GM23248 (cell line): ENCODE measurements around the gene CDRT4. TPM values are rescaled to one million over a fixed set of nuclear protein-coding genes. Genes with fewer than 3 reads are reported as not detected.
"Not testable (repeated sequence)": the region's sequence is repeated elsewhere in the genome, so short reads cannot be mapped to it uniquely, and the experiment has no call there.

Source experiments
- DNase-seq: peaks from one replicate; pipeline ENCODE4 v3.0.0-alpha.2; 2015
- H2AFZ ChIP-seq: fragments of 200-600 bp; sonication (generic); 2 replicates; pipeline ENCODE4 v1.6.1; 2016; ENCODE audit warnings: antibody characterized with exemption
- H3F3A ChIP-seq: fragments of 200-600 bp; sonication (generic); 2 replicates; pipeline ENCODE4 v1.6.1; 2016; ENCODE audit warnings: mild to moderate bottlenecking, antibody characterized with exemption, mixed run types; ENCODE audit not compliant: insufficient read depth
- H3K27ac ChIP-seq: fragments of 200-600 bp; sonication (generic); 2 replicates; pipeline ENCODE4 v1.5.1; 2016; ENCODE audit warnings: mild to moderate bottlenecking
- H3K27me3 ChIP-seq: fragments of 200-600 bp; sonication (generic); replicated peaks from 2 replicates; pipeline ENCODE4 v1.6.1; 2016; ENCODE audit warnings: mild to moderate bottlenecking; ENCODE audit not compliant: insufficient read depth
- H3K36me3 ChIP-seq: fragments of 200-600 bp; sonication (generic); 2 replicates; pipeline ENCODE4 v1.6.1; 2016; ENCODE audit warnings: low read depth, mild to moderate bottlenecking
- H3K4me1 ChIP-seq: fragments of 200-600 bp; sonication (generic); 2 replicates; pipeline ENCODE4 v1.6.1; 2016; ENCODE audit warnings: mild to moderate bottlenecking; ENCODE audit not compliant: insufficient read depth
- H3K4me2 ChIP-seq: fragments of 200-600 bp; sonication (generic); one replicate; pipeline ENCODE4 v1.6.1; 2016; ENCODE audit warnings: mild to moderate bottlenecking; ENCODE audit not compliant: unreplicated experiment
- H3K4me3 ChIP-seq: fragments of 200-600 bp; sonication (generic); 2 replicates; pipeline ENCODE4 v1.5.1; 2016; ENCODE audit warnings: mild to moderate bottlenecking
- H3K79me2 ChIP-seq: fragments of 200-600 bp; sonication (generic); 2 replicates; pipeline ENCODE4 v1.6.1; 2016; ENCODE audit warnings: mild to moderate bottlenecking; ENCODE audit not compliant: insufficient read depth
- H3K9ac ChIP-seq: fragments of 200-600 bp; sonication (generic); 2 replicates; pipeline ENCODE4 v1.6.1; 2016; ENCODE audit warnings: mild to moderate bottlenecking
- H3K9me2 ChIP-seq: fragments of 200-600 bp; sonication (generic); 2 replicates; pipeline ENCODE4 v1.6.1; 2016; ENCODE audit warnings: mixed run types, mild to moderate bottlenecking, moderate library complexity; ENCODE audit not compliant: insufficient read depth
- H3K9me3 ChIP-seq: fragments of 200-600 bp; sonication (generic); one replicate; pipeline ENCODE4 v1.6.1; 2017; ENCODE audit warnings: low read depth
- H4K20me1 ChIP-seq: fragments of 200-600 bp; sonication (generic); 2 replicates; pipeline ENCODE4 v1.6.0; 2016; ENCODE audit not compliant: insufficient read depth
- EZH2 ChIP-seq: fragments of 200-600 bp; sonication (generic); IDR thresholded peaks from 2 replicates; pipeline ENCODE4 v1.6.1; 2018; ENCODE audit warnings: antibody characterized with exemption, mild to moderate bottlenecking; ENCODE audit not compliant: insufficient read depth, poor library complexity, severe bottlenecking
- EZH2phosphoT487 ChIP-seq: fragments of 200-600 bp; sonication (generic); IDR thresholded peaks from 2 replicates; pipeline ENCODE4 v1.6.1; 2018; ENCODE audit warnings: antibody characterized with exemption, moderate library complexity, mild to moderate bottlenecking, low read depth; ENCODE audit not compliant: insufficient read depth
- WGBS, 2 experiments: methylation state at CpG; one replicate each; pipeline ENCODE4 v1.1.6; 2015 to 2017; ENCODE audit warnings: low lambda C conversion rate in 2 of 2, low coverage in 1 of 2; ENCODE audit errors: missing lambda C conversion rate in 2 of 2; 5-methylcytosine and 5-hydroxymethylcytosine counted together
- in situ Hi-C: fragments of 300-500 bp; cut with MboI; formaldehyde crosslinking; loops from 2 replicates; pipeline ENCODE4 v1.15.0; 2020
- polyA plus RNA-seq: library from polyadenylated mRNA; unstranded; fragments of >200 nt; fragmentation: Nextera tagmentation; extraction: Ambion mirVana; gene quantifications from 2 replicates; pipeline ENCODE4 v1.2.1, GENCODE V29; 2016
- total RNA-seq: library from RNA; depleted of rRNA; stranded (reverse); fragments of >200 nt; shearing (Covaris generic); gene quantifications from 2 replicates; pipeline ENCODE4 v1.2.3, GENCODE V29; 2014

The CDRT4 gene
- total and polyA plus RNA-seq, 2 experiments from 2014 or later, result 3.0 to 3.8 TPM

DNA sequence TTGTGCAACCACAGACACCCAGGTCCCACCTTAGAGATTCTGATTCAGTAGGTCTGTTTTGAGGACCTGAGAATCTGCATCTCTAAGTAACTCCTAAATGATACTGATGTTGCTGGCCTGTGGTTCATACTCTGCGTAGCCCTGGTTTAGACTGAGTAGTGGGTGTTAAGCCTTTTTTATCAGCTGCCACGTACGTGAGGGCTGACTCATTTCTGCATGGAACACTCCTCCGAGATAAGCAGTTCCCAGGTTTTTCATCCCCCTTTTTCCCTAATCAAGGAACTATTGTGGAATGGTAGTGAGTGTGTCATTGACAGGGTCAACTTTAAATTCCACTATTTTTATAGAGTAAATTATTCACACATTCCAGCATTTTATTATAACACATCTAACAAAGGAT lies 26.1 kb downstream of the CDRT4 start:
- Histone ChIP-seq H3K9ac (no peak overlapping the region), H3F3A (0 out of 2 replicates have a peak, but pooled peaks cover 3% of the 10 kb centered on the region), H3K27me3 (no peaks in the 10 kb centered on the region), H3K4me1 (0 out of 2 replicates have a peak, but pooled peaks cover 3% of the 10 kb centered on the region), H2AFZ (no peak overlapping the region), H3K79me2 (no peaks in the 10 kb centered on the region), H3K9me2 (no peaks in the 10 kb centered on the region), H3K36me3 (no peaks in the 10 kb centered on the region), H3K9me3 (no peaks in the 10 kb centered on the region), H4K20me1 (no peaks in the 10 kb centered on the region), H3K4me2 (no peak overlapping the region), H3K4me3 (no peak overlapping the region), H3K27ac (no peak overlapping the region)
- TF ChIP-seq EZH2, result no peak
- TF ChIP-seq EZH2phosphoT487, result no peak
- no peak for DNase-seq
- in situ Hi-C loops, result no loop called here
- WGBS, 2 experiments, result 90 to 91% methylated on average over 4 of the region's 4 CpGs

DNA sequence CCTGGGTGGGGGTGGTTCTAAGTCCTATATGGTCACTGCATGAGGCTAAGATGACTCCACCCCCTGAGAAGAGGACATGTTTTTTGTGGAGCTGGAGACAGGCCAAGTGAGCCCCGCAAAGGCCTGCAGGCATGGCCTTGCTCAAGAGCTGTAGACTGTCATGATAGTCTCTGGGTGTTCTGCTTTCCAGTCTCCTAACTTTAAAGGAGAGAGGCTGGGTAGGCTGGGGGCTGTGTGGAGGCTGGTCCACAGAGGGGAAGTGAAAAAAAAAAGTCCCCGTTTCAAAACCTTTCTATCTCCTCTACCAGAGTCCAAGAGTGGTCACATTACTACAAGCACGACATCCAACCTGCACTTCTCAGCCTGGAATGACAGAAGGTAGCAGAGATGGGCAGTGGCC lies 27.1 kb downstream of the CDRT4 start:
- Histone ChIP-seq H3K4me3 (no peak overlapping the region), H3K4me1 (0 out of 2 replicates have a peak, but pooled peaks cover 3% of the 10 kb centered on the region)

DNA sequence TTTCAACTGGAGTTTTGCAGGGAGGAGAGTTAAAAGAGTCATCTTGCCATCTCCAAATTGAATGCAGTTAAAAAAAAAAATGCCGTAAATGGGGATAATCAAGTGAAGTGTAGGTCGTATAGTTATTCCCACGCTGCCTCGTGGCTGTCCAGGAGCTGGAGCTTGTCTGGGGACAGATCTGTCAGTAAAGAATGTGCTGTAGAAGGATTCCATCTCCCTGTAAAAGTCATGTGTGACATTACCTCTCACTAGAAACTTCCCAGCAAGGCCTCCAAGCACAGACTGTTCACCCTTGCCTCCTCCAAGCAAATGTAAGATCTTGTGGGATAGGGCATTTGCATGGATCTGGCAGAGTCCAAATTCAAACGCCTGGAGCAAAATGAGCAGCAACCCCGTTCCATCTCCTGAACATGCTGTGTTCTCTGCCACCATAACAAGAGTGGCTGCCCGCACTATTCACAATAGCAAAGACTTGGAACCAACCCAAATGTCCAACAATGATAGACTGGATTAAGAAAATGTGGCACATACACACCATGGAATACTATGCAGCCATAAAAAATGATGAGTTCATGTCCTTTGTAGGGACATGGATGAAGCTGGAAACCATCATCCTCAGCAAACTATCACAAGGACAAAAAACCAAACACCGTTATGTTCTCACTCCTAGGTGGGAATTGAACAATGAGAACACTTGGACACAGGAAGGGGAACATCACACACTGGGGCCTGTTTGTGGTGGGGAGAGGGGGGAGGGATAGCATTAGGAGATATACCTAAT lies 28.0 kb downstream of the CDRT4 start:
- in situ Hi-C loops, result loop anchor here (5.0 kb wide), 1 partner anchor 172 kb away; the partner anchor contains the start of gene PMP22
- H3F3A ChIP-seq, H3K36me3 ChIP-seq, H2AFZ ChIP-seq, H3K79me2 ChIP-seq, DNase-seq, H3K27me3 ChIP-seq, H3K9me3 ChIP-seq, H3K4me3 ChIP-seq, H3K27ac ChIP-seq, H3K9me2 ChIP-seq, H4K20me1 ChIP-seq, H3K4me1 ChIP-seq, H3K4me2 ChIP-seq, H3K9ac ChIP-seq: not testable (repeated sequence)
- 75 to 76% methylated on average over 8 of the region's 8 CpGs for WGBS, 2 experiments

More for the DNA sequence above, 27.1 kb downstream of the CDRT4 start:
- 88 to 95% methylated on average over 3 of the region's 3 CpGs for WGBS, 2 experiments
- H3K27ac ChIP-seq, result no peak overlapping the region
- no peaks in the 10 kb centered on the region for H3K27me3 ChIP-seq
- DNase-seq, result no peak
- H3K9me2 ChIP-seq, result no peaks in the 10 kb centered on the region
- H3K36me3 ChIP-seq, result no peaks in the 10 kb centered on the region
- H3K9me3 ChIP-seq, result no peaks in the 10 kb centered on the region
- 0 out of 2 replicates have a peak, but pooled peaks cover 3% of the 10 kb centered on the region for H3F3A ChIP-seq
- no peak overlapping the region for H3K9ac ChIP-seq
- no peak overlapping the region for H3K4me2 ChIP-seq
- TF ChIP-seq EZH2 (no peak), EZH2phosphoT487 (no peak)
- no peaks in the 10 kb centered on the region for H3K79me2 ChIP-seq
- in situ Hi-C loops, result no loop called here
- no peaks in the 10 kb centered on the region for H4K20me1 ChIP-seq
- H2AFZ ChIP-seq, result no peak overlapping the region

DNA sequence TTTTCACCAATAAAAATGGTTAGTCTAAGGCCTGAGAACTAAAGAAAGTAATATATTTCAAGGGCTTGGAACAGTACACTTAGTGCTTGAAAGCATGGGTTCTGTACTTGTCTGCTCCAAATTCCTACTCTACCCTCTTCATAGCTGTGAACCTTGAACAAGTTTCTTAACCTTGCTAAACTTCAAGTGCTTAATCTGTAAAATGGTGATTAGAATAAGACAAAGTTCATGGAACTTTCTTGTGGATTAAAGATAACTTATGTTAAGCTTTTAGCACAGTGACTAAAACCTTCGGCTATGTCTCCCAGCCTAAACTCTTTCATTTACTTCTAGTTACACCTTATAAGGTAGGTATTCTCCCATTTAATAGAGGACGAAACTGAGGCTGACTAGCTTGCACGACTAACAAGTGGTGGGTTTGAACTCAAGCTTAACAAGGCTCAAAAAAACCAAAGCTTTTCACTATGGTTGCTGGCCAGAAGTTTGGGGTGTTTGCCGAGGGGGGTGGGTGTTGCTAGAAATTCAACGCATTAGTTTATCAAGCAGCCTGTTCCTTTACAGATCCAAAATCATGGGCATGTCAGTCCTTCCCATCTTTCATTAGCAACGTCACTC lies 28.8 kb downstream of the CDRT4 start:
- H3K27ac ChIP-seq, result no peak overlapping the region
- in situ Hi-C loops, result loop anchor here (5.0 kb wide), 1 partner anchor 171 kb away; the partner anchor contains the start of gene PMP22
- 0 out of 2 replicates have a peak, but pooled peaks cover 3% of the 10 kb centered on the region for H3F3A ChIP-seq
- no peak overlapping the region for H3K4me2 ChIP-seq
- H3K9me2 ChIP-seq, result no peaks in the 10 kb centered on the region
- H3K9me3 ChIP-seq, result no peaks in the 10 kb centered on the region
- DNase-seq, result no peak
- no peak overlapping the region for H3K9ac ChIP-seq
- H4K20me1 ChIP-seq, result no peaks in the 10 kb centered on the region
- WGBS, 2 experiments, result 81 to 88% methylated on average over 6 of the region's 6 CpGs
- no peak overlapping the region for H3K4me3 ChIP-seq
- TF ChIP-seq EZH2phosphoT487 (no peak), EZH2 (no peak)
- no peaks in the 10 kb centered on the region for H3K36me3 ChIP-seq
- 0 out of 2 replicates have a peak, but pooled peaks cover 3% of the 10 kb centered on the region for H3K4me1 ChIP-seq
- H3K27me3 ChIP-seq, result no peaks in the 10 kb centered on the region
- H2AFZ ChIP-seq, result no peak overlapping the region
- no peaks in the 10 kb centered on the region for H3K79me2 ChIP-seq
